Heart left ventricle (tissue), 16 donors: ENCODE measurements around the gene PTPRE. TPM values are rescaled to one million over a fixed set of nuclear protein-coding genes. Genes with fewer than 3 reads are reported as not detected.

Experiments
- ATAC-seq, 4 donors: fragments of 200-7000 bp; cut with Tn5 transposase; one replicate each; pipeline ENCODE4 v1.9.1; 2020 to 2022; ENCODE audit warnings: moderate library complexity in 4 of 4, mild to moderate bottlenecking in 3 of 4, moderate number of reproducible peaks in 1 of 4
- DNase-seq, 5 donors: peaks; one replicate each; pipeline ENCODE4 v3.0.0-alpha.2; 2020
- H3K27ac ChIP-seq, 12 donors: fragments of 200-600 bp; sonication (generic) in 4 of 12; one replicate each; pipeline versions ENCODE4 v1.5.0 to v1.8.0; 2016 to 2022; ENCODE audit warnings: mild to moderate bottlenecking in 2 of 12
- H3K27me3 ChIP-seq, 9 donors: fragments of 200-600 bp; sonication (generic) in 2 of 9; one replicate each; pipeline versions ENCODE4 v1.5.1 to v1.8.0; 2016 to 2022; ENCODE audit warnings: mild to moderate bottlenecking in 3 of 9
- H3K36me3 ChIP-seq, 9 donors: fragments of 200-600 bp; sonication (generic) in 2 of 9; one replicate each; pipeline versions ENCODE4 v1.5.0 to v1.8.0; 2018 to 2022; ENCODE audit warnings: mild to moderate bottlenecking in 2 of 9
- H3K4me1 ChIP-seq, 12 donors: fragments of 200-600 bp; sonication (generic) in 4 of 12; one replicate each; pipeline versions ENCODE4 v1.5.0 to v1.8.0; 2016 to 2022; ENCODE audit warnings: mild to moderate bottlenecking in 3 of 12
- H3K4me3 ChIP-seq, 12 donors: fragments of 200-600 bp; sonication (generic) in 4 of 12; one replicate each; pipeline versions ENCODE4 v1.5.0 to v1.8.0; 2017 to 2022; ENCODE audit warnings: mild to moderate bottlenecking in 9 of 12, moderate library complexity in 4 of 12
- H3K9me3 ChIP-seq, 12 donors: fragments of 200-600 bp; sonication (generic) in 4 of 12; one replicate each; pipeline versions ENCODE4 v1.5.0 to v1.8.0; 2016 to 2022; ENCODE audit warnings: mild to moderate bottlenecking in 1 of 12
- POLR2A ChIP-seq, 2 donors: fragments of 450-650 bp; IDR thresholded peaks; one replicate each; pipeline ENCODE4 v1.6.1; 2017; ENCODE audit warnings: antibody characterized with exemption in 2 of 2, mild to moderate bottlenecking in 2 of 2, moderate library complexity in 2 of 2
- whole genome bisulfite sequencing, 4 donors: extraction: QIAGEN DNeasy Blood & Tissue Kit in 2 of 4; methylation state at CpG; one replicate each; pipeline versions ENCODE4 v1.1.5 to v1.1.7; 2013 to 2018; 5-methylcytosine and 5-hydroxymethylcytosine counted together
- intact Hi-C, 10 donors: fragments of 100-400 bp; cut with DNase I; formaldehyde crosslinking; loops; one replicate each; pipeline versions ENCODE4 v1.11.1 to v1.14.2; 2022
- polyA plus RNA-seq, 2 donors: library from polyadenylated mRNA; stranded (reverse); fragments of 200-250 nt; gene quantifications; one replicate each; pipeline ENCODE4 v1.2.3, GENCODE V29; 2013
- total RNA-seq, 9 donors: library from RNA; depleted of rRNA in 2 of 9; stranded (reverse); fragments of >200 nt in 2 of 9; fragmentation: NEBNext Ultra II Directional in 3 of 9; extraction: Animal tissue kit (Norgen Biotek cat#: 25700) in 3 of 9; gene quantifications; one replicate each; pipeline versions ENCODE4 v1.1.0 to v1.2.4, GENCODE V29; 2016 to 2023
- TF ChIP-seq, protein P1 (sequence below), 12 donors: fragments of 200-600 bp; sonication (generic) in 4 of 12; IDR thresholded peaks; one replicate each; pipeline versions ENCODE4 v1.5.0 to v1.8.0; 2018 to 2022; ENCODE audit warnings: antibody characterized with exemption in 12 of 12, mild to moderate bottlenecking in 5 of 12
- donor health status: ischemic (EF 13 %, LVEDD 7.1; RV severe dilation, severe dysfunction).
- donor health status: healthy with polysubstance abuse.
- donor health status: DM: no; HTN: yes; CAD: no.
- donor health status: DM: no; HTN: no; CAD: no.
- donor health status: ischemic (EF 25% LVEDD 6.9; RV normal size, moderate dysfunction).
- donor health status: ischemic (EF 25% LVEDD 5.7; RV mildly dilated, moderate dysfunction).
- donor health status: healthy.
- donor health status: DM: yes; HTN: yes; CAD: no.
- donor health status: ischemic (EF 35%, LVEDD 5.7; RV mildly dilated, moderate dysfunction).
- donor health status: nonischemic (EF 11% LVEDD 7.7; RV severe dilation, severe dysfunction).
- donor health status: DM: yes; HTN: yes; CAD: no.
- donor health status: PGD.
- donor health status: ischemic (EF 29% LVEDD 5.4; RV normal size, mild dysfunction).
- donor health status: nonischemic (EF 23%, LVEDD 6.1; RV moderate dilation, normal function).

Gene PTPRE
- total and polyA plus RNA-seq, 11 donors: 6.9 to 55.0 (median 24.1) TPM

DNA sequence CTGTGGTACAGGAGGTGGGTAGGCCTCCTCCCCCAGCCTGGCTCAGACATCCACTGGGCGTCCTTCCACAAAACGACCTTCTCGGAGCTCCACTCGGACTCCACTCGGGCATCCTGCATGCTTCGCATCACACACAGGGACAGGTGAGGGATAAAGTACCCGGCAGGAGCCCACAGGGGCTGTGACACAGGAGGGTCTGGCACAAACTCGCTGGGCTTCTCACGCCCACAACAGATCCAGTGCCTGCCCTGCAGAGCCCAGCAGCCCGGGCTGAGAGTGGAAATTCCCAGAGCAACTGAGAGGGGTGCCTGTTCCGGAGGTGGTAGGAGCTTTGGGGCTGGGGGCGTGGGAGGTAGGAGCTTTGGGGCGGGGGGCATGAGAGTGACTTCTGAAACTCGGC lies 110.9 kb downstream of the PTPRE start:
- no peak for DNase-seq
- Histone ChIP-seq H3K4me3 (no peak overlapping the region), H3K27ac (peak overlapping the region in 1 of 12 donors; percentile 14), H3K9me3 (no peaks in the 10 kb centered on the region), H3K36me3 (peaks cover 0 to 2% (median 0%) of the 10 kb centered on the region in 9 donors), H3K4me1 (peaks cover 0 to 17% (median 3%) of the 10 kb centered on the region in 12 donors), H3K27me3 (no peaks in the 10 kb centered on the region)
- intact Hi-C loops: loop anchor here in 7 of 10 donors (5.0 to 10.0 kb wide), 4 partner anchors 47 to 303 kb away; no protein-coding TSS in a partner anchor
- TF ChIP-seq POLR2A (IDR thresholded peaks at IDR 0.05): no peak
- TF ChIP-seq, protein P1, sequence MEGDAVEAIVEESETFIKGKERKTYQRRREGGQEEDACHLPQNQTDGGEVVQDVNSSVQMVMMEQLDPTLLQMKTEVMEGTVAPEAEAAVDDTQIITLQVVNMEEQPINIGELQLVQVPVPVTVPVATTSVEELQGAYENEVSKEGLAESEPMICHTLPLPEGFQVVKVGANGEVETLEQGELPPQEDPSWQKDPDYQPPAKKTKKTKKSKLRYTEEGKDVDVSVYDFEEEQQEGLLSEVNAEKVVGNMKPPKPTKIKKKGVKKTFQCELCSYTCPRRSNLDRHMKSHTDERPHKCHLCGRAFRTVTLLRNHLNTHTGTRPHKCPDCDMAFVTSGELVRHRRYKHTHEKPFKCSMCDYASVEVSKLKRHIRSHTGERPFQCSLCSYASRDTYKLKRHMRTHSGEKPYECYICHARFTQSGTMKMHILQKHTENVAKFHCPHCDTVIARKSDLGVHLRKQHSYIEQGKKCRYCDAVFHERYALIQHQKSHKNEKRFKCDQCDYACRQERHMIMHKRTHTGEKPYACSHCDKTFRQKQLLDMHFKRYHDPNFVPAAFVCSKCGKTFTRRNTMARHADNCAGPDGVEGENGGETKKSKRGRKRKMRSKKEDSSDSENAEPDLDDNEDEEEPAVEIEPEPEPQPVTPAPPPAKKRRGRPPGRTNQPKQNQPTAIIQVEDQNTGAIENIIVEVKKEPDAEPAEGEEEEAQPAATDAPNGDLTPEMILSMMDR (IDR thresholded peaks at IDR 0.05): no peak
- WGBS, 4 donors: 61 to 67% (median 64%) methylated on average over 12 to 14 of the region's 14 CpGs
- peak in 1 of 4 donors; percentile 10 for ATAC-seq

DNA sequence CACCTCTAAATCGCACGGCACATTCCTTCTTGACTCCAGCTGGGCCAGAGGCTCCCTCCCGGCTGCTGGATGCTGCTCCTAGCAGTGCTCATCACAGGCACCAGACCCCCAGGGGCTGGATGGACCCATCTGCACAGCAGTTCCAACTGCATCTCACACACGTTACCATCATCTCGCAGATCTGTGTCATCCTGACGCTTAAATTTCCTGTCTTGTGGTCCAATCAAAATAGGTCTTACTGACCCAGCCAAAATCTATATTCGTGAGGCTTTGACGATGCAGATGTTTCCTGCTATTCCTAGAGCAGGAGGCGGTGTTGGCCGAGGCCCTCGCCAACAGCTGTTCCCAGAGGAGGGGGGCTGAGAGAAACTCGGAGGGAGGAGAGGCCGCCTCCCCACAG lies 111.3 kb downstream of the PTPRE start:
- Histone ChIP-seq H3K4me1 (peaks cover 0 to 17% (median 3%) of the 10 kb centered on the region in 12 donors), H3K36me3 (peaks cover 0 to 2% (median 0%) of the 10 kb centered on the region in 9 donors), H3K27ac (peak overlapping the region in 1 of 12 donors; percentile 14), H3K27me3 (no peaks in the 10 kb centered on the region), H3K4me3 (no peak overlapping the region), H3K9me3 (no peaks in the 10 kb centered on the region)
- TF ChIP-seq POLR2A (IDR thresholded peaks at IDR 0.05): no peak
- TF ChIP-seq, protein P1 (IDR thresholded peaks at IDR 0.05): no peak
- WGBS, 4 donors: 34 to 55% (median 41%) methylated on average over 10 to 13 of the region's 13 CpGs
- DNase-seq (peak in 2 of 5 donors; percentile 56 to 64), ATAC-seq (peak in 2 of 4 donors; percentile 70 to 78)
- intact Hi-C loops: loop anchor here in 7 of 10 donors (5.0 to 10.0 kb wide), 4 partner anchors 47 to 303 kb away; no protein-coding TSS in a partner anchor

- Histone ChIP-seq H3K4me1 (peaks cover 0 to 17% (median 3%) of the 10 kb centered on the region in 12 donors), H3K27ac (no peak overlapping the region), H3K4me3 (no peak overlapping the region), H3K9me3 (no peaks in the 10 kb centered on the region), H3K27me3 (no peaks in the 10 kb centered on the region), H3K36me3 (peaks cover 0 to 2% (median 0%) of the 10 kb centered on the region in 9 donors)
- intact Hi-C loops: loop anchor here in 7 of 10 donors (5.0 to 10.0 kb wide), 4 partner anchors 46 to 304 kb away; no protein-coding TSS in a partner anchor
- TF ChIP-seq, protein P1 (IDR thresholded peaks at IDR 0.05): no peak
- WGBS, 4 donors: 63 to 77% (median 69%) methylated on average over 2 of the region's 2 CpGs
- DNase-seq: no peak
- peak in 1 of 4 donors; percentile 19 for ATAC-seq
These were observed 111.8 kb downstream of the PTPRE start for GRCh38 chr10:128018691-128019090.

DNA sequence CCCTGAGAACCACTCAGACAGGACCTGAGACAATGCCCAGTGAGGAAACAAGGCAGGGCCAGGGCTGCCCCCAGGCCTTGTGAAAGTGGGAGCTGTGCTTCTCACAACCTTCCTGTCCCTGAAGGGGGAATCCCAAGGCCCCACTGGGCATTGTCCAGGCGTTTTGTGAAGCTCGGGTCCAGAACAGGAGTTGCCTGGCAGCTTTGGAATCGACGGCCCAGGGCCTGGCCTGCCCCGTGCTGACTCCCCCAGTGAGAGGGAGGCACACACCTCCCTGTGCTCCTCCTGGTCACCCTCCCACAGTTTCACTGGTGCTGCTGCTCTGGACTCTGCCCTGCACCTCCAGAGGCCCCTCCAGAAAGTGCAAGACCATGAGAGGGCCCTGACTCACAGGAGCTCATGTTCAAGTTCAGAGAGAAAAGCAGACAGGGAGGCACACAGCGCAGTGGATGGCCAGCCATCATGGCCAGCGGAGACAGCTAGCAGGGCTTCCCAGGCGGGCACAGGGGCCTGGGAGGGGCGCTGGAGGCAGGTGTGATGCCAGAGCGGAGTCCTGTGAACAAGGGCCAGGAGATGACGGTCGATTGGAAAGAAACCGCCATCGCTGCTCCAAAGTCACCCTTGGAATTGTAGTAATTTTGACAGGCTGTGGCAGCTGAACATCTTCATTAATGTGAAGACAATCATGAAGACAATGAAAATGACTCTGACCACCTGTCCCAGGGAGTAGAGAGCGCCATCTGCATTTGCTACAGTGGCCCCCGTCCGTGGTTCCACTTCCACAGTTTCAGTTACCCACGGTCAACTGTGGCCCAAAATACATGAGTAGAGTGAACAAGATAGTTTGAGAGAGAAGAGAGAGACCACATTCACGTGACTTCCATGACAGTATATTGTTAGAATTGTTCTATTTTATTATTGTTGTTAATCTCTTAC lies 115.6 kb downstream of the PTPRE start:
- Histone ChIP-seq H3K27ac (no peak overlapping the region), H3K4me3 (no peak overlapping the region), H3K27me3 (no peaks in the 10 kb centered on the region), H3K36me3 (peaks cover 0 to 2% (median 0%) of the 10 kb centered on the region in 9 donors), H3K4me1 (peaks cover 0 to 27% (median 11%) of the 10 kb centered on the region in 12 donors), H3K9me3 (no peaks in the 10 kb centered on the region)
- intact Hi-C loops: no loop called here
- no peak for ATAC-seq
- TF ChIP-seq, protein P1 (IDR thresholded peaks at IDR 0.05): no peak
- TF ChIP-seq POLR2A (IDR thresholded peaks at IDR 0.05): no peak
- DNase-seq: no peak
- WGBS, 4 donors: 89 to 94% (median 90%) methylated on average over 19 of the region's 19 CpGs
